Neural progenitor cell (in vitro differentiated cells): ENCODE measurements around the gene SNRPB2. TPM values are rescaled to one million over a fixed set of nuclear protein-coding genes. Genes with fewer than 3 reads are reported as not detected.

ENCODE experiments used
- DNase-seq: peaks from one replicate; pipeline ENCODE4 v3.0.0-alpha.2; 2016; ENCODE audit warnings: low spot score
- H2AFZ ChIP-seq: fragments of 200-600 bp; sonication (generic); replicated peaks from 2 replicates; pipeline ENCODE4 v1.6.1; 2016; ENCODE audit warnings: antibody characterized with exemption
- H3F3A ChIP-seq: fragments of 200-600 bp; sonication (generic); 2 replicates; pipeline ENCODE4 v1.6.1; 2016; ENCODE audit warnings: antibody characterized with exemption, low read depth
- H3K27ac ChIP-seq: fragments of 200-600 bp; sonication (generic); 2 replicates; pipeline ENCODE4 v1.5.1; 2016; ENCODE audit warnings: mild to moderate bottlenecking
- H3K27me3 ChIP-seq: fragments of 200-600 bp; sonication (generic); 2 replicates; pipeline ENCODE4 v1.6.1; 2016; ENCODE audit warnings: mild to moderate bottlenecking, moderate library complexity
- H3K36me3 ChIP-seq: fragments of 200-600 bp; sonication (generic); 2 replicates; pipeline ENCODE4 v1.5.1; 2016
- H3K4me1 ChIP-seq: fragments of 200-600 bp; sonication (generic); 2 replicates; pipeline ENCODE4 v1.6.1; 2016; ENCODE audit warnings: mixed run types
- H3K4me2 ChIP-seq: fragments of 200-600 bp; sonication (generic); 2 replicates; pipeline ENCODE4 v1.6.1; 2016
- H3K4me3 ChIP-seq: fragments of 200-600 bp; sonication (generic); 2 replicates; pipeline ENCODE4 v1.5.1; 2016
- H3K79me2 ChIP-seq: fragments of 200-600 bp; sonication (generic); 2 replicates; pipeline ENCODE4 v1.6.1; 2016; ENCODE audit warnings: low read depth
- H3K9ac ChIP-seq: fragments of 200-600 bp; sonication (generic); 2 replicates; pipeline ENCODE4 v1.6.1; 2016
- H3K9me3 ChIP-seq: fragments of 200-600 bp; sonication (generic); 2 replicates; pipeline ENCODE4 v1.5.1; 2016; ENCODE audit warnings: low read depth
- H4K20me1 ChIP-seq: fragments of 200-600 bp; sonication (generic); 2 replicates; pipeline ENCODE4 v1.6.1; 2016; ENCODE audit warnings: low read depth
- H3K27ac Mint-ChIP-seq: 3 replicates; pipeline ENCODE4 v1.8.0; 2021; ENCODE audit warnings: mixed read lengths
- H3K27me3 Mint-ChIP-seq: 2 replicates; pipeline ENCODE4 v1.8.0; 2022; ENCODE audit warnings: low read depth, mild to moderate bottlenecking, inconsistent platforms, moderate library complexity, mixed read lengths; ENCODE audit not compliant: insufficient read depth
- H3K36me3 Mint-ChIP-seq: 3 replicates; pipeline ENCODE4 v1.8.0; 2021; ENCODE audit warnings: mixed read lengths
- H3K4me1 Mint-ChIP-seq: 3 replicates; pipeline ENCODE4 v1.8.0; 2021; ENCODE audit warnings: mixed read lengths
- H3K4me3 Mint-ChIP-seq: 3 replicates; pipeline ENCODE4 v1.8.0; 2021; ENCODE audit warnings: mild to moderate bottlenecking, moderate library complexity, mixed read lengths
- H3K9me3 Mint-ChIP-seq: 3 replicates; pipeline ENCODE4 v1.8.0; 2020; ENCODE audit warnings: mixed read lengths
- CTCF ChIP-seq: fragments of 200-600 bp; sonication (generic); IDR thresholded peaks from 2 replicates; pipeline ENCODE4 v1.5.1; 2017; ENCODE audit warnings: antibody characterized with exemption, mild to moderate bottlenecking
- EZH2 ChIP-seq: fragments of 200-600 bp; sonication (generic); IDR thresholded peaks from 2 replicates; pipeline ENCODE4 v1.6.1; 2017; ENCODE audit warnings: antibody characterized with exemption, mild to moderate bottlenecking, moderate library complexity
- EZH2phosphoT487 ChIP-seq: fragments of 200-600 bp; sonication (generic); IDR thresholded peaks from 2 replicates; pipeline ENCODE4 v1.6.1; 2017; ENCODE audit warnings: antibody characterized with exemption
- total RNA-seq: library from RNA; depleted of rRNA; stranded (reverse); fragments of >200 nt; gene quantifications from 2 replicates; pipeline ENCODE4 v1.2.3, GENCODE V29; 2015; ENCODE audit warnings: low replicate concordance

SNRPB2 gene
- total RNA-seq, 1 donor from 2014 or later: 104 TPM

- no peaks in the 10 kb centered on the region for H4K20me1 ChIP-seq
- no peak overlapping the region for H2AFZ ChIP-seq
- Mint-ChIP-seq H3K4me1 (peaks cover 3% of the 10 kb centered on the region), H3K9me3 (no peaks in the 10 kb centered on the region), H3K36me3 (no peaks in the 10 kb centered on the region), H3K4me3 (no peak overlapping the region), H3K27me3 (no peaks in the 10 kb centered on the region), H3K27ac (no peak overlapping the region)
- no peak for DNase-seq
- H3K36me3 ChIP-seq: no peaks in the 10 kb centered on the region
- no peaks in the 10 kb centered on the region for H3K79me2 ChIP-seq
- H3K4me1 ChIP-seq: no peaks in the 10 kb centered on the region
- no peaks in the 10 kb centered on the region for H3K9me3 ChIP-seq
- H3K27ac ChIP-seq: no peak overlapping the region
- H3K4me2 ChIP-seq: no peak overlapping the region
- H3K9ac ChIP-seq: no peak overlapping the region
- H3F3A ChIP-seq: no peaks in the 10 kb centered on the region
- no peak for TF ChIP-seq CTCF
- TF ChIP-seq EZH2phosphoT487: no peak
- TF ChIP-seq EZH2: no peak
- H3K4me3 ChIP-seq: no peak overlapping the region
- H3K27me3 ChIP-seq: no peaks in the 10 kb centered on the region
Measured at GRCh38 chr20:16693278-16693677, 36.5 kb upstream of the SNRPB2 start.

GRCh38 chr20:16694161-16694560 is 35.7 kb upstream of the SNRPB2 start:
- Histone ChIP-seq H3K36me3 (no peaks in the 10 kb centered on the region), H3K9ac (no peak overlapping the region), H3K27me3 (no peaks in the 10 kb centered on the region), H3F3A (no peaks in the 10 kb centered on the region), H3K27ac (no peak overlapping the region), H3K79me2 (no peaks in the 10 kb centered on the region), H2AFZ (no peak overlapping the region), H3K4me3 (no peak overlapping the region), H3K4me1 (no peaks in the 10 kb centered on the region), H3K9me3 (no peaks in the 10 kb centered on the region), H3K4me2 (no peak overlapping the region), H4K20me1 (no peaks in the 10 kb centered on the region)
- H3K9me3 Mint-ChIP-seq: no peaks in the 10 kb centered on the region
- no peak for DNase-seq
- no peak overlapping the region for H3K27ac Mint-ChIP-seq
- no peaks in the 10 kb centered on the region for H3K36me3 Mint-ChIP-seq
- H3K27me3 Mint-ChIP-seq: no peaks in the 10 kb centered on the region
- H3K4me3 Mint-ChIP-seq: no peak overlapping the region
- peaks cover 3% of the 10 kb centered on the region for H3K4me1 Mint-ChIP-seq
- TF ChIP-seq CTCF (no peak), EZH2phosphoT487 (no peak)

GRCh38 chr20:16695628-16696027 is 34.2 kb upstream of the SNRPB2 start:
- no peaks in the 10 kb centered on the region for H4K20me1 ChIP-seq
- H3F3A ChIP-seq: no peaks in the 10 kb centered on the region
- H3K27ac Mint-ChIP-seq: no peak overlapping the region
- no peaks in the 10 kb centered on the region for H3K9me3 ChIP-seq
- no peaks in the 10 kb centered on the region for H3K27me3 ChIP-seq
- H3K4me2 ChIP-seq: no peak overlapping the region
- H3K36me3 Mint-ChIP-seq: no peaks in the 10 kb centered on the region
- no peak overlapping the region for H2AFZ ChIP-seq
- TF ChIP-seq EZH2phosphoT487: no peak
- TF ChIP-seq CTCF: no peak
- no peak for TF ChIP-seq EZH2
- no peak for DNase-seq
- no peaks in the 10 kb centered on the region for H3K36me3 ChIP-seq
- no peaks in the 10 kb centered on the region for H3K9me3 Mint-ChIP-seq
- no peaks in the 10 kb centered on the region for H3K79me2 ChIP-seq
- no peak overlapping the region for H3K4me3 Mint-ChIP-seq
- peaks cover 3% of the 10 kb centered on the region for H3K4me1 Mint-ChIP-seq
- H3K4me1 ChIP-seq: no peaks in the 10 kb centered on the region
- H3K27me3 Mint-ChIP-seq: no peaks in the 10 kb centered on the region
- no peak overlapping the region for H3K27ac ChIP-seq
- no peak overlapping the region for H3K9ac ChIP-seq
- H3K4me3 ChIP-seq: no peak overlapping the region

GRCh38 chr20:16699293-16699692 is 30.5 kb upstream of the SNRPB2 start:
- no peak overlapping the region for H3K27ac ChIP-seq
- no peak overlapping the region for H3K4me3 ChIP-seq
- no peaks in the 10 kb centered on the region for H3F3A ChIP-seq
- Mint-ChIP-seq H3K27me3 (peaks cover 6% of the 10 kb centered on the region), H3K4me3 (no peak overlapping the region), H3K4me1 (peaks cover 3% of the 10 kb centered on the region), H3K36me3 (no peaks in the 10 kb centered on the region), H3K9me3 (no peaks in the 10 kb centered on the region), H3K27ac (no peak overlapping the region)
- no peak overlapping the region for H2AFZ ChIP-seq
- H3K9ac ChIP-seq: no peak overlapping the region
- peak; percentile 36 for TF ChIP-seq CTCF
- TF ChIP-seq EZH2: no peak
- TF ChIP-seq EZH2phosphoT487: no peak
- H3K4me2 ChIP-seq: no peak overlapping the region
- no peaks in the 10 kb centered on the region for H4K20me1 ChIP-seq
- H3K27me3 ChIP-seq: no peaks in the 10 kb centered on the region
- H3K36me3 ChIP-seq: no peaks in the 10 kb centered on the region
- H3K9me3 ChIP-seq: no peaks in the 10 kb centered on the region
- no peaks in the 10 kb centered on the region for H3K79me2 ChIP-seq
- H3K4me1 ChIP-seq: no peaks in the 10 kb centered on the region
- DNase-seq: peak; percentile 36
